H1 (cell line): ENCODE results near the gene C4B. TPM values are rescaled to one million over a fixed set of nuclear protein-coding genes. Genes with fewer than 3 reads are reported as not detected.

Experiments
- CTCF ChIA-PET: fragments of 300-600 bp; sonication (Branson Sonifier 250); formaldehyde crosslinking; loops from one replicate; lab custom pipeline; 2021; ENCODE audit not compliant: partially characterized antibody; lab: Charles Lee
- POLR2A ChIA-PET: fragments of 300-600 bp; sonication (Branson Sonifier 250); formaldehyde crosslinking; loops from one replicate; lab custom pipeline; 2021; ENCODE audit warnings: inconsistent platforms; ENCODE audit not compliant: partially characterized antibody; lab: Charles Lee
- DNase-seq, 2 experiments: peaks; one replicate each; pipeline versions ENCODE4 v3.0.0 to v3.0.0-alpha.2; 2010 to 2022; ENCODE audit warnings: low spot score in 2 of 2, low read depth in 1 of 2, mixed read lengths in 1 of 2
- FAIRE-seq: peaks from 2 replicates; lab custom pipeline; 2011; peaks lifted over from hg19 to GRCh38; lab: Jason Lieb, UNC
- H2AFZ ChIP-seq: 2 replicates; pipeline ENCODE4 v1.8.1; 2012; ENCODE audit warnings: low read length, inconsistent platforms
- H2AK5ac ChIP-seq: 2 replicates; pipeline ENCODE4 v1.6.1; 2013; ENCODE audit warnings: low read depth, low read length
- H2BK120ac ChIP-seq: replicated peaks from 2 replicates; pipeline ENCODE3; 2013; ENCODE audit warnings: low read depth, low read length, inconsistent platforms
- H2BK12ac ChIP-seq: 2 replicates; pipeline ENCODE4 v1.6.1; 2013; ENCODE audit warnings: low read depth, low read length
- H2BK15ac ChIP-seq: 2 replicates; pipeline ENCODE4 v1.6.1; 2013; ENCODE audit warnings: low read length
- H2BK20ac ChIP-seq: 2 replicates; pipeline ENCODE4 v1.6.1; 2013; ENCODE audit warnings: low read length
- H2BK5ac ChIP-seq: 2 replicates; pipeline ENCODE4 v1.6.1; 2013; ENCODE audit warnings: low read depth, low read length
- H3K14ac ChIP-seq: 2 replicates; pipeline ENCODE4 v1.6.1; 2013; ENCODE audit warnings: inconsistent platforms; ENCODE audit not compliant: insufficient read length
- H3K18ac ChIP-seq: 2 replicates; pipeline ENCODE4 v1.6.1; 2013; ENCODE audit warnings: low read length; ENCODE audit errors: extremely low read depth
- H3K23ac ChIP-seq: 2 replicates; pipeline ENCODE4 v1.6.1; 2013; ENCODE audit warnings: inconsistent platforms; ENCODE audit not compliant: insufficient read length
- H3K23me2 ChIP-seq: 2 replicates; pipeline ENCODE4 v1.6.1; 2013; ENCODE audit warnings: low read depth, low read length
- H3K27ac ChIP-seq: 2 replicates; pipeline ENCODE4 v1.6.1; 2011; ENCODE audit warnings: low read depth, low read length, inconsistent platforms
- H3K27me3 ChIP-seq, 4 experiments: replicated peaks in 1 of 4; 1 replicate in 1 of 4; 2 replicates in 3 of 4; pipeline versions ENCODE4 v1.6.1 to v1.8.1; 2011 to 2013; ENCODE audit warnings: low read length in 3 of 4, mild to moderate bottlenecking in 3 of 4, inconsistent platforms in 2 of 4, mixed read lengths in 2 of 4, moderate library complexity in 1 of 4; ENCODE audit not compliant: control insufficient read depth in 3 of 4, insufficient read depth in 3 of 4; ENCODE audit errors: extremely low read depth in 1 of 4
- H3K36me3 ChIP-seq, 4 experiments: 2 replicates each; pipeline versions ENCODE4 v1.6.1 to v1.8.1; 2011 to 2013; ENCODE audit warnings: mild to moderate bottlenecking in 4 of 4, low read length in 3 of 4, moderate library complexity in 2 of 4, control low read depth in 1 of 4, inconsistent platforms in 1 of 4; ENCODE audit not compliant: insufficient read depth in 4 of 4, control insufficient read depth in 2 of 4
- H3K4ac ChIP-seq: replicated peaks from 2 replicates; pipeline ENCODE3; 2013; ENCODE audit warnings: low read length, low read depth, mixed read lengths, inconsistent platforms; ENCODE audit not compliant: insufficient read length
- H3K4me1 ChIP-seq, 4 experiments: replicated peaks in 1 of 4; 1 replicate in 1 of 4; 2 replicates in 3 of 4; pipeline versions ENCODE4 v1.6.1 to v1.8.1; 2011 to 2013; ENCODE audit warnings: low read length in 3 of 4, inconsistent platforms in 2 of 4, mixed read lengths in 1 of 4; ENCODE audit not compliant: insufficient read depth in 4 of 4, control insufficient read depth in 3 of 4
- H3K4me2 ChIP-seq, 2 experiments: 2 replicates each; pipeline versions ENCODE4 v1.6.1 to v1.8.1; 2011 to 2013; ENCODE audit warnings: low read depth in 2 of 2, low read length in 2 of 2, control low read depth in 1 of 2, inconsistent platforms in 1 of 2, mild to moderate bottlenecking in 1 of 2; ENCODE audit not compliant: insufficient read depth in 1 of 2
- H3K4me3 ChIP-seq, 4 experiments: fragments of 200-600, 300-600 bp in 1 of 4; sonication (generic), shearing (Covaris generic), sonication (Bioruptor Twin) in 1 of 4; 2 replicates each; pipeline versions ENCODE4 v1.5.1 to v1.8.1; 2011 to 2016; ENCODE audit warnings: low read length in 4 of 4, low read depth in 3 of 4, control low read depth in 2 of 4, inconsistent platforms in 2 of 4, mild to moderate bottlenecking in 2 of 4, mixed read lengths in 1 of 4, moderate library complexity in 1 of 4; ENCODE audit not compliant: insufficient read depth in 2 of 4; ENCODE audit errors: extremely low read depth in 1 of 4
- H3K56ac ChIP-seq: replicated peaks from 2 replicates; pipeline ENCODE3; 2013; ENCODE audit warnings: low read depth, mild to moderate bottlenecking, mixed read lengths, low read length, inconsistent platforms; ENCODE audit not compliant: insufficient read length
- H3K79me1 ChIP-seq: 2 replicates; pipeline ENCODE4 v1.6.1; 2013; ENCODE audit warnings: low read depth, low read length, control low read depth
- H3K79me2 ChIP-seq, 2 experiments: 2 replicates each; pipeline versions ENCODE4 v1.6.1 to v1.8.1; 2012 to 2013; ENCODE audit warnings: low read length in 2 of 2, mild to moderate bottlenecking in 2 of 2, inconsistent platforms in 1 of 2; ENCODE audit not compliant: insufficient read depth in 2 of 2, control insufficient read depth in 1 of 2
- H3K9ac ChIP-seq, 4 experiments: replicated peaks in 1 of 4; 1 replicate in 1 of 4; 2 replicates in 3 of 4; pipeline versions ENCODE4 v1.6.1 to v1.8.1; 2011 to 2013; ENCODE audit warnings: low read depth in 3 of 4, low read length in 3 of 4, control low read depth in 2 of 4, mild to moderate bottlenecking in 2 of 4, moderate library complexity in 2 of 4, inconsistent platforms in 1 of 4; ENCODE audit errors: extremely low read depth in 1 of 4
- H3K9me3 ChIP-seq, 2 experiments: 2 replicates each; pipeline versions ENCODE4 v1.6.1 to v1.8.1; 2012 to 2013; ENCODE audit warnings: mild to moderate bottlenecking in 2 of 2, moderate library complexity in 2 of 2, control low read depth in 1 of 2, inconsistent platforms in 1 of 2, low read depth in 1 of 2, low read length in 1 of 2, mixed read lengths in 1 of 2; ENCODE audit not compliant: insufficient read depth in 2 of 2
- H4K20me1 ChIP-seq, 2 experiments: replicated peaks in 1 of 2; 2 replicates each; pipeline versions ENCODE3 to v1.8.1; 2011 to 2013; ENCODE audit warnings: inconsistent platforms in 2 of 2, low read length in 2 of 2, mild to moderate bottlenecking in 1 of 2; ENCODE audit not compliant: insufficient read depth in 2 of 2, control insufficient read depth in 1 of 2
- H4K5ac ChIP-seq: 2 replicates; pipeline ENCODE4 v1.6.1; 2013; ENCODE audit warnings: low read length, low read depth, mixed read lengths, inconsistent platforms; ENCODE audit not compliant: insufficient read length
- H4K8ac ChIP-seq: 2 replicates; pipeline ENCODE4 v1.8.0; 2013; ENCODE audit warnings: mild to moderate bottlenecking, moderate library complexity, low read length, inconsistent platforms; ENCODE audit not compliant: insufficient read depth; ENCODE audit errors: extremely low read depth
- H4K91ac ChIP-seq: replicated peaks from 2 replicates; pipeline ENCODE3; 2013; ENCODE audit warnings: low read length, mixed read lengths, inconsistent platforms; ENCODE audit not compliant: insufficient read length
- ASH2L ChIP-seq: fragments of 200-600, 300-600 bp; sonication (generic); IDR thresholded peaks from one replicate; pipeline ENCODE4 v1.7.1; 2017; ENCODE audit warnings: low read length
- CREB1 ChIP-seq: IDR thresholded peaks from 2 replicates; pipeline ENCODE4 v1.6.1; 2012; ENCODE audit warnings: inconsistent platforms
- CTCF ChIP-seq, 3 experiments: IDR thresholded peaks; 1 replicate in 2 of 3; 2 replicates in 1 of 3; pipeline versions ENCODE4 v1.5.1 to v1.6.1; 2011; ENCODE audit warnings: low read length in 3 of 3, mild to moderate bottlenecking in 3 of 3, inconsistent platforms in 2 of 3, low read depth in 1 of 3, moderate library complexity in 1 of 3; ENCODE audit not compliant: insufficient read depth in 1 of 3; ENCODE audit errors: control extremely low read depth in 1 of 3
- GABPA ChIP-seq: IDR thresholded peaks from 2 replicates; pipeline ENCODE4 v1.6.1; 2011; ENCODE audit warnings: mild to moderate bottlenecking, low read length, moderate library complexity, borderline replicate concordance; ENCODE audit not compliant: insufficient read depth
- POLR2AphosphoS5 ChIP-seq: IDR thresholded peaks from 2 replicates; pipeline ENCODE4 v1.6.1; 2011; ENCODE audit warnings: low read depth, low read length
- RAD21 ChIP-seq, 2 experiments: IDR thresholded peaks in 1 of 2; conservative IDR thresholded peaks in 1 of 2; 2 replicates each; pipeline ENCODE4 v1.6.1; 2011; ENCODE audit warnings: low read depth in 2 of 2, low read length in 2 of 2, improper control_type of control experiment in 1 of 2, inconsistent platforms in 1 of 2, mild to moderate bottlenecking in 1 of 2, moderate library complexity in 1 of 2
- SIX5 ChIP-seq: IDR thresholded peaks from 2 replicates; pipeline ENCODE4 v1.6.1; 2011; ENCODE audit warnings: mild to moderate bottlenecking, low read depth, low read length
- TEAD4 ChIP-seq: IDR thresholded peaks from 2 replicates; pipeline ENCODE4 v1.6.1; 2012; ENCODE audit warnings: low read depth, low read length, inconsistent platforms, mixed read lengths
- WGBS, 2 experiments: shearing (Covaris generic) in 1 of 2; methylation state at CpG; one replicate each; pipeline versions ENCODE4 v1.1.6 to v1.1.7; 2013 to 2015; ENCODE audit warnings: low lambda C conversion rate in 2 of 2, mixed read lengths in 2 of 2, inconsistent platforms in 1 of 2, low coverage in 1 of 2, missing lambda C conversion rate in 1 of 2; ENCODE audit not compliant: insufficient replicate concordance in 2 of 2, insufficient coverage in 1 of 2, insufficient read length in 1 of 2; ENCODE audit errors: extremely low coverage in 1 of 2, missing lambda C conversion rate in 1 of 2; 5-methylcytosine and 5-hydroxymethylcytosine counted together
- polyA plus RNA-seq, 7 experiments: library from polyadenylated mRNA; depleted of rRNA in 3 of 7; stranded (reverse) in 5 of 7; unstranded in 2 of 7; fragments of >200 nt in 5 of 7; fragments of 200-250 nt in 2 of 7; gene quantifications; 1 replicate in 5 of 7; 2 replicates in 1 of 7; 4 replicates in 1 of 7; pipeline versions ENCODE4 v1.2.1 to v1.2.3, GENCODE V29; 2011 to 2013; ENCODE audit warnings: missing spikeins in 2 of 7, mixed read lengths in 2 of 7
- total RNA-seq: library from RNA; stranded (reverse); fragmentation: NEBNext Ultra II Directional; extraction: Animal tissue kit (Norgen Biotek cat#: 25700); gene quantifications from 2 replicates; pipeline ENCODE4 v1.2.1, GENCODE V29; 2021

C4B gene
- total and polyA plus RNA-seq, 2 of the 8 experiments (the other 6 are each of a cell fraction or from before 2014, with no cell fraction given): 0.74 to 3.5 TPM

GRCh38 chr6:32047855-32048766 lies 33.5 kb downstream of the C4B start:
- no peak overlapping the region for H3K4ac ChIP-seq
- FAIRE-seq (peak; percentile 65), DNase-seq (peak; percentile 31 to 97)
- no peaks in the 10 kb centered on the region for H3K36me3 ChIP-seq
- peaks cover 0 to 7% (median 4%) of the 10 kb centered on the region in 4 experiments; a peak in 4 of 7 replicates for H3K4me1 ChIP-seq
- no peaks in the 10 kb centered on the region for H3K9me3 ChIP-seq
- H3K23ac ChIP-seq: no peak overlapping the region
- peaks cover 1% of the 10 kb centered on the region; the same call in 1 of the 2 replicates for H3K23me2 ChIP-seq
- H2BK20ac ChIP-seq: no peak overlapping the region
- no peaks in the 10 kb centered on the region for H3K27me3 ChIP-seq
- no peak overlapping the region for H2BK120ac ChIP-seq
- no peak overlapping the region for H3K27ac ChIP-seq
- POLR2A ChIA-PET: interaction anchor here (1.2 to 3.1 kb wide), 3 partner anchors 28 to 77 kb away, joined by 3 to 14 read pairs (median 4); partner anchors contain the start of gene DXO
- no peak overlapping the region for H3K4me3 ChIP-seq
- H3K4me2 ChIP-seq: no peak overlapping the region
- H3K79me1 ChIP-seq: no peaks in the 10 kb centered on the region
- 73% methylated on average over 40 of the region's 42 CpGs; no CpG with 5 or more reads in 1 of the 2 experiments for WGBS, 2 experiments
- no peak overlapping the region for H3K56ac ChIP-seq
- H4K5ac ChIP-seq: no peak overlapping the region
- H4K20me1 ChIP-seq: no peaks in the 10 kb centered on the region
- CTCF ChIA-PET: interaction anchor here (0.5 to 4.9 kb wide), 32 partner anchors 9 to 1511 kb away, joined by 3 to 38 read pairs (median 5); partner anchors contain the start of genes CFB, CYP21A2 and DXO
- no peak overlapping the region; the same call in 1 of the 2 replicates for H2AFZ ChIP-seq
- H2BK15ac ChIP-seq: peak overlapping the region; percentile 72; the same call in 1 of the 2 replicates
- no peak overlapping the region for H3K18ac ChIP-seq
- H3K79me2 ChIP-seq: no peaks in the 10 kb centered on the region
- H2BK5ac ChIP-seq: no peak overlapping the region
- peak overlapping the region; percentile 17; the same call in 1 of the 2 replicates for H2BK12ac ChIP-seq
- H2AK5ac ChIP-seq: no peak overlapping the region
- H4K91ac ChIP-seq: no peak overlapping the region
- peak overlapping the region; percentile 60 for H4K8ac ChIP-seq
- no peak overlapping the region for H3K9ac ChIP-seq
- no peak overlapping the region for H3K14ac ChIP-seq
- TF ChIP-seq GABPA (peak; percentile 77), ASH2L (peak; percentile 16), CREB1 (0 out of 2 replicates have a peak, but pooled peaks have one; percentile 30), CTCF (IDR thresholded peaks at IDR 0.05; ENCODE audit: control extremely low read depth in 1 of 3, insufficient read depth in 1 of 3, low read depth in 1 of 3, low read length in 3 of 3) (peak; percentile 86 to 93 (median 92)), SIX5 (no peak), RAD21 (IDR thresholded peaks at IDR 0.05 in 1 of 2, conservative IDR thresholded peaks at IDR 0.05 in 1 of 2; ENCODE audit: low read depth in 2 of 2, low read length in 2 of 2) (peak; percentile 60 to 74), POLR2AphosphoS5 (no peak), TEAD4 (peak; percentile 78)
